CMK (cell line): ENCODE results near the gene GTF2F2.
"Not testable (repeated sequence)": the region's sequence is repeated elsewhere in the genome, so short reads cannot be mapped to it uniquely, and the experiment has no call there.

ENCODE experiments used
- DNase-seq: peaks from one replicate; pipeline ENCODE4 v3.0.0-alpha.2; 2010; ENCODE audit warnings: low read depth

GTF2F2 gene

GRCh38 chr13:45256254-45256653, 135.9 kb downstream of the GTF2F2 start:
- DNase-seq: no peak

GRCh38 chr13:45257638-45258333, 137.5 kb downstream of the GTF2F2 start:
- no peak for DNase-seq

- no peak for DNase-seq
Measured at GRCh38 chr13:45258334-45258675, 138.0 kb downstream of the GTF2F2 start.

- no peak for DNase-seq
Measured at GRCh38 chr13:45267215-45267614, 146.9 kb downstream of the GTF2F2 start.

GRCh38 chr13:45269204-45269603, 148.9 kb downstream of the GTF2F2 start:
- no peak for DNase-seq

- no peak for DNase-seq
Measured at GRCh38 chr13:45276913-45277312, 156.6 kb downstream of the GTF2F2 start.

GRCh38 chr13:45278096-45278645, 157.9 kb downstream of the GTF2F2 start:
- no peak for DNase-seq

- no peak for DNase-seq
Measured at GRCh38 chr13:45280011-45280410, 159.7 kb downstream of the GTF2F2 start.

- DNase-seq: no peak
Measured at GRCh38 chr13:45280751-45281634, 160.7 kb downstream of the GTF2F2 start.

GRCh38 chr13:45282994-45283393, 162.7 kb downstream of the GTF2F2 start:
- DNase-seq: no peak

GRCh38 chr13:45289936-45290563, 169.7 kb downstream of the GTF2F2 start:
- no peak for DNase-seq

GRCh38 chr13:45292176-45292575, 171.9 kb downstream of the GTF2F2 start:
- no peak for DNase-seq

- DNase-seq: no peak
Measured at GRCh38 chr13:45295536-45295935, 175.2 kb downstream of the GTF2F2 start.

GRCh38 chr13:45296259-45296658, 175.9 kb downstream of the GTF2F2 start:
- no peak for DNase-seq

- DNase-seq: no peak
Measured at GRCh38 chr13:45297456-45298205, 177.3 kb downstream of the GTF2F2 start.

- DNase-seq: no peak
Measured at GRCh38 chr13:45298206-45298505, 177.8 kb downstream of the GTF2F2 start.

GRCh38 chr13:45298550-45298949, 178.2 kb downstream of the GTF2F2 start:
- not testable (repeated sequence) for DNase-seq

- DNase-seq: no peak
Measured at GRCh38 chr13:45299194-45299593, 178.9 kb downstream of the GTF2F2 start.

- DNase-seq: no peak
Measured at GRCh38 chr13:45300190-45300985, 180.1 kb downstream of the GTF2F2 start.

- DNase-seq: no peak
Measured at GRCh38 chr13:45301263-45301662, 181.0 kb downstream of the GTF2F2 start.

- no peak for DNase-seq
Measured at GRCh38 chr13:45302507-45302906, 182.2 kb downstream of the GTF2F2 start.
